ENCODE measurements around the gene LSM8.
"Not testable (repeated sequence)": the region's sequence is repeated elsewhere in the genome, so short reads cannot be mapped to it uniquely, and the experiment has no call there.

LSM8 gene

DNA sequence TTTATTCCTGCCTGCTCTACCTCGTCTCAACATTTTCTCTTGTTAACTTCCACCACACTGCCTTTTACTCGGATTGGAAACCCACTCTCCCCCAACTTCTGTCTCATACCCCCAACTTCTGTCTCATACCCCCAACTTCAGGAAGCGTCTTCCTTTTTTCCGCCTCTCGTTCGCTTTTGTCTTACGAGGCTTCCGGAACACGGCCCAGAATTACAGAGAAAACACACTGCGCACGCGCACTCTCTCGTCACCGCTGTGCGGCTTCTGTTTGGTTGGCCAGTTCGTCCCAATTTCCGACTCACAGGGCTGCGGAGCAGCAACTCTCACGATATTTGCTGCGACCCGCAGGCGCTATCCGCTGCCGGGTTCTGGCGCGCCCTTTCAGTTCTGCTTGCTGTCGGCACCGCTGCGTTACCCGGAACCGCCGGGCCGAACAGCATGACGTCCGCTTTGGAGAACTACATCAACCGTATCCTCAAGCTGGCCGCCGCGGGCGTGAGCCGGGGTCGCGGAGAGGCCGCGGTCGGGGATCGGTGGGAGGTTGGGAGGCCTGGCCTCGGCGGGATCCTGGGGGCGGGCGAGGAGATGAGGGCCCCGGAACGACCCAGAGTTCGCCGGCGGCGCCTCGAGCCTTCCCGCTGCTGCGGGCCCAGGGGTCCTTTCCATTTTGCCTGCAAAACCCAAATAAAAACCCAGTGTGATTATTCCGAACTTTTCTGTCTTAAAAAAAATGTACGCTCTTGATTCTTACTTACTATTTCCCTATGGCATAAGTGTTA, at the start of gene LSM8:
Gene LSM8, plus strand, starts transcription at position 379 of the 779 bp plus-strand sequence. Its CDS starts 60 bp downstream, at position 439.
- FAIRE-seq, result peak; percentile 98
- peak; percentile 70 for DNase-seq (ENCODE audit: insufficient read length, low spot score)

GRCh38 chr7:118134420-118134819, 49.5 kb upstream of the LSM8 start:
- DNase-seq (ENCODE audit: insufficient read length, low spot score); FAIRE-seq: not testable (repeated sequence)

DNA sequence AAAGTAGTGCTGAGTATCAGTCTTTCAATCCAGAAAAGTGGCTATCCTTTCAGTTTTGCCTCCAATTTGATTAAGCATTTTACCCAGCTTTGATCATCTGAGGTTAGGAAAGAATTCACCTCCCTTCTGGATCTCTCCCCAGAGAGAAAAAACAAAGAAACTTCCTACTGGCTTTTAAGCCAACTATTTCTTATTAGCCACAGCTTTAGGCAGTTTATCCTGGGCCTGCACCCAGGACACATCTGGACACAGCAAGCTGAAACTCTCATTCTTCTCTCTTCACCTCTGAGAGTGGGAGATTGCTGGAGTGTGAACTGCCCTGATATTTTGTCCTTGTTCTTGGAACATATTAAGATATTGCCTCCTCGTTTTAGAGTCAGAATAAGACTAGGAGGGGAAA, 43.5 kb upstream of the LSM8 start:
- FAIRE-seq (no peak), DNase-seq (ENCODE audit: insufficient read length, low spot score) (no peak)

DNA sequence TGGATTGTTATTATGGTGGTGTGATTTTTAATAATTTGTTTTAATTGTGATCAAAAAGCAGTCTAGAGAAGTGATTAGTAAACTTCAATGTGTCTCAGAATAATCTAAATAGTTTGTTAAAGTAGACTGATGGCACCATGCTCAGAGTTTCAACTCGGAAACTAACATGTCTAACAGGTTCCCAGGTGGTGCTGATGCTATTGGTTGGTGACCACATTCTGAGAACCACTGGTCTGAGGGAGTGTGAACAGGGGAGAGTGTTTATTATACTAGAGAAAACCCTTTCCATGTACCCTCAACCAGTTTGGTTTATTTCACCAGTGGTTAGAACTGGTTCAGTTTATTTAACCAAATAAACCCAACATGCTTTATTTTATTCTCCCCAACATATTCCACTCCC, 42.0 kb upstream of the LSM8 start:
- no peak for DNase-seq (ENCODE audit: insufficient read length, low spot score)
- no peak for FAIRE-seq

DNA sequence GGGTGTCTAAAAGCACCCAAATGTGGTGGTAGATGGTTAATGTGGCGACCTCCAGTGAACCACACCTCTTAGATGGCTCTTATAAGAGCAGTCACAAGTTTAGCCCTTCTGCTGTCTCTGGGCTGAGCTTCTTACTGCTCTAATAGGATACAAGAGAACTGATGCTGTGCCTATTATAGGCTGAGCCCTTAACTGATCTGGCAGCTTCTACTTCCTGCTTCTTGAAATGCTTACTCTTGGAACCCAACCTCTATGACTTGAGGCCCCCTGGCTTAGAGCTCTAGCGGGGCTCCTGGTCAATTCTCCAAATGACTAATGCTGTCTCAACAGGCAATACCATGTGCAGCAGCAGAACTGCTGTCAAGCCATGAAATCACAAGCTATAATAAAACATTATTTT, 35.0 kb upstream of the LSM8 start:
- no peak for FAIRE-seq
- DNase-seq (ENCODE audit: insufficient read length, low spot score), result no peak

- DNase-seq (ENCODE audit: insufficient read length, low spot score) (no peak), FAIRE-seq (no peak)
Observed at GRCh38 chr7:118149394-118149793, 34.6 kb upstream of the LSM8 start.

- FAIRE-seq (no peak), DNase-seq (ENCODE audit: insufficient read length, low spot score) (no peak)
Observed at GRCh38 chr7:118151671-118152070, 32.3 kb upstream of the LSM8 start.

DNA sequence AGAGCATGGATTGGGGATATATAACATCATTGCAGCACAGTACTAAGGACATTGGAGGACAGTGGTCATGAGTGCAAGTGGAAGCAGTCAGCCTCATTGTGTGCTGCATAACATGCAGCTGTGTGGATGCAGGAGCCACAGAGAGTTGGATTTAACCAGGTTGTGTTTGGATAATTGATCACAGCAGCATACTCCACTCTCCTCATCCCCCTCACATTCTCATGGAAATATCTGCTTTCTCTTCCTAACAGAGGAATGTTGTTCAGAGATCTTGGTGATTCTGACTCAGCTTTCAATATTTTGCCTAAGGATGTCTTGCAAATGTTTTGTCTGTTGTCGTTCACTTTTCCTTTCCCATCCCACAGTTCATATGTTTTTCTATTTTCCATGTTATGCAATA, 31.8 kb upstream of the LSM8 start:
- no peak for FAIRE-seq
- no peak for DNase-seq (ENCODE audit: insufficient read length, low spot score)

DNA sequence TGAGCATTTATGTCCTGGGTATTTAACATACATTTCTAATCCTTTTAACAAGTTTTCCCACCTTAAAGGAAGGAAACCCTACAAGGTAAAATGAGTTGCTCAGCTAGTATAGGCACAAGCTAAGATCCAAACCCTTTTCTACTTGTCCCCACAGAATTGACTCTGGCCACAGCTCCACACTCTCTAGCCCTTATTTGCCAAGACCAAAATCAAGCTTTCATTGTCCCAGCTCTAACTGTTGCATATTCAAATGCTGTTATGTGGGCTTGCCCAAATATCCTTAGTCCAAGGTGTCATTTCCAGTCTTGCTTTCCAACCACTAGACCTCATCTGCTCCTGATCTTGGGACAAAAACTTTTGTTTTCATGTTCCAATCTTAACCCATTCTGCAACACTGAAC, 31.3 kb upstream of the LSM8 start:
- DNase-seq (ENCODE audit: insufficient read length, low spot score), result no peak
- no peak for FAIRE-seq

- no peak for DNase-seq (ENCODE audit: insufficient read length, low spot score)
- no peak for FAIRE-seq
Observed at GRCh38 chr7:118153551-118154177, 30.3 kb upstream of the LSM8 start.

DNA sequence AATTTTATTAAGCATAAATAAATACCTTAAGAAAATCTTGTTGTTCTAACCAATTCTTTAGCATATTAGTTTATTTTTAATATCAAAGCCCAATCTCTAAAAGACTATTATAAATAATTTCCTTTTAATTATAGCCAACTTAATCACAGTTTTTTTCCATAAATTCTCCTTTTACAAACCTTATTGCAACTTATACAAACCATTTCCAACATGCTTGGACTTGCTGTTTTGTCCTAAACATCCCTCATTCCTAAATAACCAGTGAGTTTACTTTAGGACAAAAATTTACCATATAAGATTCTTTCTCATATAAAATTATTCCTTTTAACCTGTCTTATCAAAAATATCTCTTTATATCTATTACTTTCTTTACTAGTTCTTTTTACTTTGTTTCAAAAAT, 25.2 kb upstream of the LSM8 start:
- no peak for FAIRE-seq
- DNase-seq (ENCODE audit: insufficient read length, low spot score), result no peak

DNA sequence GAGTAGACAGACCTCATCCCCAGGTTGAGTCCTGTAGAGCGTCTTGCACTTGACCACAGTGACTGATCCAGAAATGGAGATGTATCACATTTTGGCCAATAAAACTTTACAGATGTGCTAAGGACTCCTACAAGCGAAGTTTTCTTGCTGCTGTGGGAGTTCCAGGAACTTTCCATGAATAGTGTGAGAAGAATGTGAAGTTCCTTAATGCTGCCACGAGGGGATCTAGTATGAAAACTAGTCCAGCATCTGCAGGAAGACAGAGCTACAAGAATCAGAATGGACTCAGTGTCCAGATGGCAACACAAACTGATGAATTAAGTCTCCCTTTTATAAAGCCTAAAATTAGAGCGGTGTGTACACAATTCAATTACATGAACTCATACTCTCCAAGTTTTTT, 14.8 kb upstream of the LSM8 start:
- DNase-seq (ENCODE audit: insufficient read length, low spot score), result no peak

GRCh38 chr7:118175740-118176139, 8.2 kb upstream of the LSM8 start:
- DNase-seq (ENCODE audit: insufficient read length, low spot score) (no peak), FAIRE-seq (no peak)

More for the DNA sequence above, 14.8 kb upstream of the LSM8 start:
- FAIRE-seq, result no peak

DNA sequence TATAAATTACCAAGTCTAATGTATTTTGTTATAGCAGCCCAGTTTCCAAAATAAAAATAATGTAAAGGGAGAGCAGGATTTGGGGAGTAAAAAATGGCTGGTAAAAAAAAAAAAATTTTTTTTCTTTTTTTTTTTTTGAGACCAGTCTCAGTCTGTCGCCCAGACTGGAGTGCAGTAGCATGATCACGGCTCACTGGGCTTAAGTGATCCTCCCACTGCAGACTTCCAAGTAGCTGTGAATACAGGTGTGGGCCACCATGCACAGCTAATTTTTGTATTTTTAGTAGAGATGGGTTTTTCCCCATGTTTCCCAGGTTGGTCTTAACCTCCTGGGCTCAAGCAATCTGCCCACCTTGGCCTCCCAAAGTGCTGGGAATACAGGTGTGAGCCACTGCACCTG, 4.8 kb upstream of the LSM8 start:
- FAIRE-seq, result no peak
- DNase-seq (ENCODE audit: insufficient read length, low spot score), result no peak

DNA sequence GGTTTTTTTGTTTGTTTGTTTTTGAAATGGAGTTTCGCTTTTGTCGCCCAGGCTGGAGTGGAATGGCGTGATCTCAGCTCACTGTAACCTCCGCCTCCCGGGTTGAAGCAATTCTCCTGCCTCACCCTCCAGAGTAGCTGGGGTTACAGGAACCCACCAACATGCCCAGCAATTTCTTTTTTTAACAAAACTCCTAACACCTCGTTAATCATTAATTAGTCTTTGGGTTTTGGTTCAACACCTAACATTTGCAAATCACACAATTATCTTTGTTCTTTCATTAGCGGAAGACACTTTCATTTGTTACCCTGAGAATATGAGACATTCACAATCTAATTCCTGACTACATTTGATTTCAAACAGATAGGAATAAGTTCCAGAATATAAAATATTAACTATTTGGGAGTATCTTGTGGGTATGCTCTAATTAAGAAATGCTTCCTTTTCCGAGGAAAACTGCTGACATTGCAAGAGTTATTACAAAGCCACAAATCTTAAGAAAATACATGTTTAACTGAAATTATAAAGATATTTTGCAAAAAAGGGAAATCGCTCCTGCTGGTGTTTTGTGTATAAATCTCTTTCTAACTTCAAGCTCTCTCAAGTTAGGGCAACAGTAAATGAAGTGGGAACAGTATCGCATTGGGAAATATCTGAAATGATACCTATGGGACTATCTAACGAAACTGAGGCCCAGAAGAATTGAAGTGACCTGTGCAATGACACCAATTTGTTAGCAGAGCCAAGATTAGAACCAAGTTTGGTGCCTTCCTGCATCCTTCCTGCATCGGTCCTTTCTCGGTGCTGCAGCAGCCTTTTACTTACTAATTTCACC, 1.2 kb upstream of the LSM8 start:
- DNase-seq (ENCODE audit: insufficient read length, low spot score) (no peak), FAIRE-seq (no peak)

- no peak for DNase-seq (ENCODE audit: insufficient read length, low spot score)
- FAIRE-seq, result no peak
Observed at GRCh38 chr7:118183428-118183785, 557 bp upstream of the LSM8 start.

DNA sequence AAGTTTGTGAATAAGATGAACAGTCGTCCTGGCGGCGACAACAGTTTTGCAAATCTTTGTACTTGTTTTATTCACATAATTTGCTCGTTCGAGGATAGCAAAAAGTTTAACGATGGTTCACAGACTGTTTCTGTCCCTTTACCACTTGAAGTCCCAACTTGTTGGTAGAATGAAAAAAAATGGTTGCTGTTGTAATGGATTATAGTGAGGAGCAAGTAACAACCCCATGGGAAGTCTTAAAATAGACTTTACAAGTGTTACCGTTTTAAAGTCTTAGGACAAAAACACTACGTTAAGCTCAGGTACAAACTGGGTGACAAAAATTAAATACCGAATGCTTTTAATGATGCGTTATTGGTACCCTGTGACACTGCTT, 589 bp downstream of the LSM8 start:
- peak; percentile 80 for FAIRE-seq
- no peak for DNase-seq (ENCODE audit: insufficient read length, low spot score)

- FAIRE-seq (no peak), DNase-seq (ENCODE audit: insufficient read length, low spot score) (no peak)
Observed at GRCh38 chr7:118185163-118185860, 1.3 kb downstream of the LSM8 start.

DNA sequence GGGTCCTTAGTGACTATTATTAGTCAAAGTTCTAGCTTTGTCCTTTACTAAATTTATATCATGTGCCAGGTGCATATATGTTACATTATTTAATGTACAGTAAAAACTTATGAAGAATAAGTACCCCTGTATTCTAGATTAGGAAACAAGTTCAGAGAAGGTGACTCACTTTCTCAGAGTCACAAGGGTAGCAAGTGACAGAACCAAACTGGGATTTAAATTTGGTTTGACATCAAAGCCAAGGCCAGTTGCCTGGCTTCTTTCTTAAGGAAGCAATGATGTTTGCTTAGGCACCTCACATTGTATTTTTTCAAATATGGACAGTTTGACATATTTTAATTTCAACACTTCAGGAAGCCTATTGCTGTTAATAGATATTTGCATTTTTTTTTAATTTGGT, 2.5 kb downstream of the LSM8 start:
- FAIRE-seq (no peak), DNase-seq (ENCODE audit: insufficient read length, low spot score) (no peak)

DNA sequence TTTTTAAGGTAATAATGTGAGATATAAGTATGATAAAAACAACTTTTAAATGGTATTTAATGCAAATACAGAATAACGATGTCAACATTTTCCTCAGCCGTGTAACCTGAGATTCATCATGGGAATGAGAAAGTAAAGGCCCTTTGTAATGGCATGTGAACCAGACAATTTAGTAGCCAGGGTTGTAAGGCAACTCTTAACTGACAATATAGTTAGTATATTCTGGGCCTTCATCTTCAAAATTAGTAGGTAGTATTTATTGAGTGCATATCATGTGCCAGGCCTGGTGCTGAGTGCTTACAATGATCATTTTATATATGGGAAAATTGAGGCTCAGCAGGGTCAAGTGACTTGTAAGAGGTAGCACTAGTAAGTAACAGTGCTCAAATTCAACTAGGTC, 10.6 kb downstream of the LSM8 start:
- no peak for FAIRE-seq

DNA sequence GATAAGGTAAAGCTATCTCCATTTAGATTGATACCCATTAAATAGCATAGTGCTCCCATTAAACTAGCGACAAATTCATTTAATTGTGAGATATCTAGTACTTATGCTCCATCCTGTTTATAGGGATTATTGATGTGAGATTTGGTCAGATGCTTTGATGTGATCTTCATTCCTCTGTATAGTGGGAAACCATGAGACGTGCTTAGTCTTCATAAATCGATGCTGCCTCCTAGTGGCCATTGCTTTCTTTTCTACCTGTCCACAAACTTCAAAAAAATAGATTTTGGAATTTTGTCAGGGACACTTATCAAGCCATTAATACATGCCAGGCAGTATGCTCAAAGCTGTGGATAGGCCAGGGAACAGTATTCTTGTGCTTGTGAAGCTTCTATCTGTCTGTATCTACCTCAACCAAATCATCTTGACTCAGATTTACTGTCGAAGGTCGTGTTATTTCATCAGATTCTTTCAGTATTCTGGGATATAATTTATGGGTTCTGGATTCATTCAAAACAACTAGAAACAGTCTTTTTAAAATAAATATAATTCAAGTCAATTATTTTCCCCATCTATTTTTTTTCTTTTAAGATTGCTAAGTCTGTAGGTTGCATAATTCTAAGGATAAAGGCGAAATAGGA, 12.0 kb downstream of the LSM8 start:
- FAIRE-seq, result peak; percentile 91
- DNase-seq (ENCODE audit: insufficient read length, low spot score), result no peak

More for the DNA sequence above, 10.6 kb downstream of the LSM8 start:
- DNase-seq (ENCODE audit: insufficient read length, low spot score), result no peak

Measured in GM19239 (cell line).